Measurements from ENCODE around the gene MAGI2.

MAGI2 gene

GRCh38 chr7:79453558-79454360 lies at the start of gene MAGI2:
Gene MAGI2, minus strand, starts transcription at chr7:79453667. Its CDS starts 347 bp downstream, at chr7:79453320.
- peak; percentile 56 to 58 for DNase-seq (ENCODE audit: low read depth in 2 of 2)

- no peak for DNase-seq (ENCODE audit: low read depth in 2 of 2)
Measured at GRCh38 chr7:79502151-79502550, 48.7 kb upstream of the MAGI2 start.

GRCh38 chr7:79500759-79501158 lies 47.3 kb upstream of the MAGI2 start:
- DNase-seq (ENCODE audit: low read depth in 2 of 2), result no peak

- no peak for DNase-seq (ENCODE audit: low read depth in 2 of 2)
Measured at GRCh38 chr7:79497728-79498127, 44.3 kb upstream of the MAGI2 start.

GRCh38 chr7:79495544-79496272 lies 42.2 kb upstream of the MAGI2 start:
- DNase-seq (ENCODE audit: low read depth in 2 of 2), result peak; percentile 97

GRCh38 chr7:79494046-79494445 lies 40.6 kb upstream of the MAGI2 start:
- no peak for DNase-seq (ENCODE audit: low read depth in 2 of 2)

GRCh38 chr7:79489371-79489770 lies 35.9 kb upstream of the MAGI2 start:
- DNase-seq (ENCODE audit: low read depth in 2 of 2), result no peak

- DNase-seq (ENCODE audit: low read depth in 2 of 2), result no peak
Measured at GRCh38 chr7:79478386-79478785, 24.9 kb upstream of the MAGI2 start.

GRCh38 chr7:79475455-79475854 lies 22.0 kb upstream of the MAGI2 start:
- no peak for DNase-seq (ENCODE audit: low read depth in 2 of 2)

- DNase-seq (ENCODE audit: low read depth in 2 of 2), result no peak
Measured at GRCh38 chr7:79471699-79472098, 18.2 kb upstream of the MAGI2 start.

- DNase-seq (ENCODE audit: low read depth in 2 of 2), result no peak
Measured at GRCh38 chr7:79471283-79471682, 17.8 kb upstream of the MAGI2 start.

- no peak for DNase-seq (ENCODE audit: low read depth in 2 of 2)
Measured at GRCh38 chr7:79465551-79465950, 12.1 kb upstream of the MAGI2 start.

GRCh38 chr7:79464051-79464450 lies 10.6 kb upstream of the MAGI2 start:
- no peak for DNase-seq (ENCODE audit: low read depth in 2 of 2)

- DNase-seq (ENCODE audit: low read depth in 2 of 2), result no peak
Measured at GRCh38 chr7:79462390-79462789, 8.9 kb upstream of the MAGI2 start.

GRCh38 chr7:79461660-79462059 lies 8.2 kb upstream of the MAGI2 start:
- DNase-seq (ENCODE audit: low read depth in 2 of 2), result peak; percentile 35 to 44

GRCh38 chr7:79459381-79459780 lies 5.9 kb upstream of the MAGI2 start:
- DNase-seq (ENCODE audit: low read depth in 2 of 2), result no peak

- no peak for DNase-seq (ENCODE audit: low read depth in 2 of 2)
Measured at GRCh38 chr7:79458796-79459195, 5.3 kb upstream of the MAGI2 start.

GRCh38 chr7:79455173-79455790 lies 1.8 kb upstream of the MAGI2 start:
- no peak for DNase-seq (ENCODE audit: low read depth in 2 of 2)

- no peak for DNase-seq (ENCODE audit: low read depth in 2 of 2)
Measured at GRCh38 chr7:79454361-79454960, 994 bp upstream of the MAGI2 start.

- DNase-seq (ENCODE audit: low read depth in 2 of 2), result no peak
Measured at GRCh38 chr7:79453266-79453557, 255 bp downstream of the MAGI2 start.

GRCh38 chr7:79452495-79453265 lies 787 bp downstream of the MAGI2 start:
- DNase-seq (ENCODE audit: low read depth in 2 of 2), result no peak

GRCh38 chr7:79452032-79452494 lies 1.4 kb downstream of the MAGI2 start:
- DNase-seq (ENCODE audit: low read depth in 2 of 2), result peak; percentile 47 to 48
